ENCODE results near the gene ARID3C.

ARID3C gene

GRCh38 chr9:34591917-34592866, 36.7 kb downstream of the ARID3C start:
- no peak for DNase-seq (ENCODE audit: low spot score)

GRCh38 chr9:34591248-34591916, 37.5 kb downstream of the ARID3C start:
- TF ChIP-seq CTCF (IDR thresholded peaks at IDR 0.05; ENCODE audit: extremely low read depth, missing control alignments): peak; percentile 88
- peak; percentile 95 for DNase-seq (ENCODE audit: low spot score)

More at GRCh38 chr9:34591917-34592866, 36.7 kb downstream of the ARID3C start:
- no peak for TF ChIP-seq CTCF (IDR thresholded peaks at IDR 0.05; ENCODE audit: extremely low read depth, missing control alignments)

- TF ChIP-seq CTCF (IDR thresholded peaks at IDR 0.05; ENCODE audit: extremely low read depth, missing control alignments): no peak
- DNase-seq (ENCODE audit: low spot score): no peak
These were observed 38.3 kb downstream of the ARID3C start for GRCh38 chr9:34590381-34591247.

DNA sequence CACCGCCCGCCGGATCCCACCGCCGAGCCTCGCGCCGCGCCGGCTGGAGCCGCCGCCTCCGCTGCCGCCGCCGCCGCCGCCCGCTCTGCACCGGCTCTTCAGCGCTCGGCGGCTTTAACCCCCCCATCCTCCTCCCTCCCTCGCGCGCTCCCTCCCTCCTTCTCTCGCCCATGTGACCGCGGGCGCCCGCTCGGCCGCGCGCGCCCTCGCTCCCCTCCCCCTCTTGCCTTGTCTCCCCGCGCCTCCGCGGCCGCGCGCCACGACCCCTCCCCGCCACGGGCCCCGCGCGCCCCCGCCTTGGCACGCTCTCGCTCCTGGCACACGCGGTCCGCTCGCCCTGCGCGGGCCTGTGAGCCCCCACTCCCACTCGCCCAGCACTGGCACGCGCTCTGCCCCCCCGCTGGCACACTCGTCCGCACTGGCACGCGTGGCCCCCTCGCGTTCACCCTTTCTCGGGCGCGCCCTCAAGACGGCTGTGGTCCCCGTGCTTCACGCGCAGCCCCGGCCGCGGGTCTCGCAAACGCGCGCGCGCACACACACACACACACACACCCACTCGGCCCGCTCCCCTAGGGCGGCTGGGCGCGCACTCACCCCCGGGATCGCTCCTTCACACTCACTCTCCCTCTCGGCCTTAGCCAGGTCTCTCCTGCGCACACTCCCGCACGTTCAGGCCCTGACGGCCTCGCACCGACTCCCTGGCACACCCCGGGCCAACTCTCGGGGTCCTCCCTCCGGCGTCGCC, 39.1 kb downstream of the ARID3C start, which contains the start of gene CNTFR:
Gene CNTFR, minus strand, starts transcription at position 89 of the 745 bp plus-strand sequence. CDS start 20,743 bp downstream, outside the sequence.
- no peak for DNase-seq (ENCODE audit: low spot score)
- no peak for TF ChIP-seq CTCF (IDR thresholded peaks at IDR 0.05; ENCODE audit: extremely low read depth, missing control alignments)

GRCh38 chr9:34588671-34589635, 39.9 kb downstream of the ARID3C start:
- TF ChIP-seq CTCF (IDR thresholded peaks at IDR 0.05; ENCODE audit: extremely low read depth, missing control alignments): no peak
- no peak for DNase-seq (ENCODE audit: low spot score)

GRCh38 chr9:34587271-34587670, 41.6 kb downstream of the ARID3C start:
- DNase-seq (ENCODE audit: low spot score): no peak

More at GRCh38 chr9:34587271-34587670, 41.6 kb downstream of the ARID3C start:
- TF ChIP-seq CTCF (IDR thresholded peaks at IDR 0.05; ENCODE audit: extremely low read depth, missing control alignments): no peak

Data from GM20000 (cell line).